GM21717 (cell line): ENCODE measurements around the gene ZBTB47.

Experiments
- ATAC-seq: cut with Tn5 transposase; IDR thresholded peaks from one replicate; pipeline ENCODE4 v1.9.1; 2021; ENCODE audit warnings: mild to moderate bottlenecking, moderate library complexity; ENCODE audit not compliant: unreplicated experiment

The ZBTB47 gene

DNA sequence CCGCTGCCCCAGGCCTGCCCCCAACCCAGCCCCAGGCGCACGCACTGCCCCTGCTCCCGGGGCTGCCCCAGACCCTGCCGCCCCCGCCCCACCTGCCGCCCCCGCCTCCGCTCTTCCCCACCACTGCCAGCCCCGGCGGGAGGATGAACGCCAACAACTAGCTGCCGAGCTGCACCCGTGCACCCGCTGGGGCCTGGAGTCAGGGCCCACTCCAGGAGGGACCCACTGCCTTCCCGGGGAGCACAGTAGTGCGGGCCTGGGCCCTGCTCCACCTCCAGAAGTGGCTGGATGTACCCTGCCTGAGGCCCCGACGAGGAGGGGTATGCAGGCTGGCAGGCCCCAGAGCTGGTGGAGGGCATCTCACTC is 10.9 kb downstream of the ZBTB47 start:
- ATAC-seq, result no peak

DNA sequence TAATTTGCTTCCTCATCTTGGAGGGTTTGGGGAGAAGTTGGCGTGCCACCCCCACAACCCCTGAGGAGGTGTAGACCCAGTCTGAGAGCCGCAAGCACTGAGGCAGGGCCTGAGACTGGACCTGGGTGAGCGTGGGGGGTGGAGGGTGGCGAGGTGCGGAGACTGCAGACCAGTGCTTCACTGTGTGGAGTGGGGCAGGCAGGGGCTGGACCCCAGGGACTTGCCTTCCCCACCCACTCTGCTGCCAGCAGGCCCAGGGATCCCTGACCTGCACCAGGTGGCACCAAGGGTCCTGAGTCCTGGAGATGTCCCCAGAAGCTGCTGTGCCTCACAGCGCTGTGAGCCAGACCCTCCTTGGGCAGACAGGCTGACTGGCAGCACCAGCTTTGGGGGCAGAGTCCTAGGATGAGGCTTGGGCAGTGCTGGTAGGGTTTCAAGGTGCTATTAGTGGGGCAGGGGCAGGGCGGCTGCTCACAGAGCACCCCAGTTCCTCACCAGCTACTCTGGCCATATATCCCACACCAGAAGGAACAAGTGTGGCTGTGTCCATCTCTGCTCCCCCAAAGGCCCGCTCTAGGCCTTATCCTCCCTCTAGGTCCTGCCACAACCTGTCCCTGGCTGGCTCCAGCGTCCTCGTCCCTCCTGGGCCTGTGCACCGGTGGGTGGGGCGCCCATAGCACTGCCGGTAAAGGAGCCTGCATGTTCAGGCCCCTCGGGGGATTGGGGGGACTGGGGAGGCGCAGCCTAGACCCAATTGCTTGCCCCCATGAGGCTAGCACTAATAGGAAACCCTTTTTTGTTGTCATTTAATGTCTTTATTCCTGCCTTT is 11.8 kb downstream of the ZBTB47 start:
- ATAC-seq, result no peak

DNA sequence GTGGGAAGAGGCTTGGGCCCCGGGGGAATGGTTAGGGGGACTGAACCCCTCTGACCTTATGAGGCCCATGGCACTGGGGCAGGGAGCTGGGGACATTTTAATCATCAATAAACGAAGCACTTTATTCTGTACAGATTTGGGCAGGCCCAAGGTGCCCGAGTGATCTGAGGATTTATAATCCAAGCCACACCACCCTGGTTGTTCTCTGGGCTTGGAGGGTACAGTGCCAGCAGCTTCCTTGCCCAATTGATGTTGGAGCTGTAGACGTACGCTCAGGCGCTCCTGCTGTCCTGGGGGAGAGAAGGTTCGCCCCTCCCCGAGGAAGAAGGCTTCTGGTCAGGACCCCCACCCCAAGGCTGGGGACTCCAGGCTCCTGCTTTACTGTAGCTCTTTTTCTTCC is 12.5 kb downstream of the ZBTB47 start:
- no peak for ATAC-seq

DNA sequence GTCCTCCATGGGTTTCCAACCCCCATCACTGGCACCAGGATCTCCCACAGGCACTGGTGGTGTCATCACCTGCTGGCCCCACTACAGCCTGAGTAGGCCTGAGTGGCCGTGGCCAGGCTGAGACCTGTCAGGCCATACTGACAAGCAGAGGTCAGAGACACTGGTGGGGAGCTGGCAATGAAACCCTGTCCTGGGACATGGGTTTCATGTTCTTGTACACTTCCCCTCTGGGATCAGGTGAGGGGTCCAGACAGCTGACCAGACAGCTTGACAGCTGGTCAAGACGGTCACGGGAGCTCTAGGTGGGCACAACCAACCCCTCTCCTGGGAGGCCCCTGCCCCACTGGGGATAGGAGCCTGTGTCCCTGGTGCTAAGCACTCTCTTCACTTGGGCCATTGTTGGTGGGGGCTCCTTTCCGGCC is 13.1 kb downstream of the ZBTB47 start:
- no peak for ATAC-seq

DNA sequence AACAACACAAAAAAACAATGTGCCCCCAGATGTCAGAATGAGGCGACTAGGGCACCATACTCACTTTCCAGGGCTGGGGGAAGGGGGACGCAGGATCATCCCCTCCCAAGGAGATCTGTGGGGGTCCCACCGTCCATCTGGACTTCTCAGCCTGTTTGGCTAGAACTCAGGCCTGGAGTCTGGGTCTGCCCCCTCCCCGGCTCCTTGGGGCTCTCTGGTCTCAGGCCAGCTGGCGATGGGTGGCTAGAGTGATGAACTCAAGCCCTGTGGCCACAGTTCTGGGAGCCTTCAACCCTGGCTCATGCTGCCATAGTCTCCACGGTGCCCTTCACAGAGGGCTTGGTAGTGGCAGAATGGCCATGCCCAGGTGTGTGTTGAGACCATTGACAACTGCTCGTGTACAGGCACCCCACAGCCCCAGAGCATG is 13.6 kb downstream of the ZBTB47 start:
- ATAC-seq, result no peak

DNA sequence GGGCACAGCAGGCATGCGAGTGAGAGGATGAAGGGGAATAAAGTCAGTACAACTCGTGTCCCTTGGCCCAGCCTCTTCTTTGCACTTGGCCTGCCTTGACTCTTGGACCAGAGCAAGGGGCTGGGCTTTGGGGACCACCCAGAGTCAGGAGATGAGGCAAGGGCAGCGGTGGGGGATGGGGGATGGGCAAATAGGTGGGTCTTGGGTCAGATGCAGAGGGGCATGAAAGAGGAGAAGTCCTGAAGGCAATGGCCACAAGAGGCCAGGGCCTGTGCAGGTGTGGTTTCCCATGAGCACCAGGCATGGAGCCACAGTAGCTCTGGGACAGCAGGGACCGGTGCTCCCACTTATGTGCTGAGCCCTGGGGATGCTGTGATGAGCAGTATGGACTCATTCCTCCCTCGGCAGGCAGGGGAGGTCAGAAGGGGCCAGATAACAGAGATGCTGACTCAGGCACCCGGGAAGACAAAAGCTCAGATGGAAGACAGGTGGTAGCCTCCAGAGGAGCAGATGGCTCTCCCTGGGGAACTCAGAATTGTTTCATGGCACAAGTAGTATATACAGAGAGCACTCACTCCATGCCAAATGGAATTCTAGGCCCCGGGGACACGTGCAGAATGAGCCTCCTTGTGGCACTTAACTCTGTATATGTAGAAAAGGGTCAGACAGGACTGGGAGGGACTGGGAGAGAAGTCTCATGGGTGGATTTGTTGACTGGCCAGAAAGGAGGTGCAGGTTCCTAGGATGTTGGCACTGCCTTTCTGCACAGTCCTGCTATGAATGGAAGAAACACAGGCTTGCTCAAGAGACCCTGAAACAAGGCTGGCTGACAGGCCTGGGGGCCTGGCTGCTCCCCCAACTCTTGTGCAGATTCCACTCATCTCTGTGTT is 14.3 kb downstream of the ZBTB47 start:
- ATAC-seq, result no peak

DNA sequence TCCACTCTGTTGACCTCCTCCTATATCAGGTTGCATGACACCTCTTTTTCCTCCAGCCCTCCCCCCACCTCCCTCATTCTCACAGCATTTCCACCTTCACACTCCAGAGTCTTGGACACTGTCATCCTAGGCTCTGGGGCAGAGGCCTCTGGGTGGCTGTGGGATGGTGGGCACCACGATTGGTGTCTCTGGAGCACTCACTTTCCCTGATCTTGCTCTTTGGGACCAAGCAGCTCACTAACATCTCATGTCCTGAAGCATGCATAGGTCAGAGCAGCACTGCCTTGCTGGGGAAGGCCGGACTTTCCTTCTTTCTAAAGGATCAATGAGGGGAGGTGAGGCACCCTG is 14.9 kb downstream of the ZBTB47 start:
- no peak for ATAC-seq

DNA sequence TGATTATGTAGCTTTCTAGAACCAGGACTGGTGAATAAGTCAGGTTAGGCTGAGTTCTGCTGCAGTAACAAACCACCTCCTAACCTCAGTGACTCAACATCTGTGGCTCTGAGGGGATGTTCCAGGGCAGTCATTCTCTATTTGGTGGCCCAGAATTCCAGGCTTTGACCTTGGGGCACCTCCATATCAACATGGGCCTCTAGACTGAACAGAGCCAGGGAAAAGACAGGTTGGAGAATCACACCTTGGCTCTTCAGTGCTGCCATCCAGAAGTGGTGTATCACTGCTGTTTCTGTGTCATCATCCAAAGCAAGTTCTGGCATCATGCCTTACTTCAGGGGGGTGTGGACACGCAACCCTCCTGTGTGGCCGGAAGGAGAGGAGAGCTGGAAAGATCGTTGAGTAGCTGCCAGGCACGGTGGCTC is 15.3 kb downstream of the ZBTB47 start:
- no peak for ATAC-seq

DNA sequence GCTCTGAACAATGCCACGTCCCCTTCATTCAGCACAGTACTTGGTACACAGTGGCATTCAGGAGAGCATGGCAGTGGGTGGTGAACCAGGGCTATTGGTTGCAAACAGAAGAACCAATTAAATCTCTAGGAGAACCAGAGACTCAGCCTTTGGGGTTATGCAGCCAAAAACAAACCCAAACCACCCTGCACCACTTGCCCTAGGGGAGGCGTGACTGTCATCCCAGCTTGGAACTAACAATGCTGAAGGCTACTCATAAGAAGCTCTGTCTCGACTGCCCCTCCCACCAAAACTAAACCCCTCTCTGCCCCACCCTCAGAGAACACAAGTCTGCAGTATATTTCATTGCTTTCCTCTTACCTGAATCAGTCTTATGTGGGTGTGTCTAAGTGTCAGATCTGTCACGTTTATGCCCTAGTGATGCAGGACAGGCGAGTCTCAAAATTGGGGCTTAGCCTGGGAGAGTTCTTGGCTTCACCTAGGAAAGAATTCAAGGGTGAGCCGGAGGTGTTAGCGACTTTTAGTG is 16.6 kb downstream of the ZBTB47 start:
- no peak for ATAC-seq

DNA sequence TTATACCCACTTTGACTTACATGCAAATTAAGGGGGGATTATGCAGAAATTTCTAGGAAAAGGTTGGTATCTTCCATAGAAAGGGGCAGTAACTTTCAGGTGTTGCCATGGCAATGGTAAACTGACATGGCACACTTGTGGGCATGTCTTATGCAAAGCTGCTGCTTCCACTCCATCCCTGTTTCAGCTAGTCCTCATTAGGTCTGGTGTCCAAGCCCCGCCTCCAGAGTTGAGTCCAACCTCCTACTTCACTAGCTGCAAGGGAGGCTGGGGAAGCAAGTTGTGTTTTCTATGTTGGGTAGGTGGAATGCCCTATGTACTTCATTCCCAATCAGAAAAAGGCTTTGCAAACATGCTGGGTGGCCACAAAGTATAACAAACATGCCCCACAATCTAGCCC is 17.2 kb downstream of the ZBTB47 start:
- no peak for ATAC-seq

DNA sequence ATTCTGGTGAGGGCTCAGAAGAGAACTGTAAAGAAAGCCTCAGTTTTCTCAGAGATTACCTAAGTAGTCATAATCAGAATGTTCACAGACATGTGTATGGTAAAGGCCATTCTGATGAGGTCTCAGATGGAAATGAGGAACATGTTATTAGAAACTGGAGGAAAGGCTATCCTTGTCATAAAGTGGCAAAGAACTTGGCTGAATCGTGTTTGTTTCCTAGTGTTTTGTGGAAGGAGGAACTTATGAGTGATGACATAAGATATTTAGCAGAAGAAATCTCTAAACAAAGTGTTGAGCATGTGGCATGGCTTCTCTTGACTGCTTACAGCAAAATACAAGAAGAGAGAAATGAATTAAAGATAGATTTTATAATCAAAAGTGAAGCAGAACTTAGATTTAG is 19.0 kb downstream of the ZBTB47 start:
- ATAC-seq, result no peak

DNA sequence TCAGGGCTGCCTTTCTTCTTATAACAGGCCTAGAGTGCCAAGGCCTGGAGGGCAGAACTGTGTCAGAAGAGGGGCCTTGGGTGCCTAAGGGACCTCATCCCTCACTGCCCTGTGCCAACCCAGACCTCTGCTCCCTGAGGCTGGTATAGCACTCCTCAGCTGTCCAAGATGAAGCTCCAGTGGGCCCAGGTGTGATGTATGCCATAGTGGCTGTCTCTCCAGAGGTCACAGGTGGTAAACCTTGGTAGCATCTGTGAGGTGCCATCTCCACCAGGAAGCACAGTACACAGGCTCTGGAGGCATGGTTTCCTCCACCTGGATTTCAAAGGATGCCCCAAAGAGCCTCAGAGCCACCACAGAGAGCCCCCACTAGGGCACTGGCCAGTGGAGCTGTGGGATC is 19.6 kb downstream of the ZBTB47 start:
- ATAC-seq, result no peak

DNA sequence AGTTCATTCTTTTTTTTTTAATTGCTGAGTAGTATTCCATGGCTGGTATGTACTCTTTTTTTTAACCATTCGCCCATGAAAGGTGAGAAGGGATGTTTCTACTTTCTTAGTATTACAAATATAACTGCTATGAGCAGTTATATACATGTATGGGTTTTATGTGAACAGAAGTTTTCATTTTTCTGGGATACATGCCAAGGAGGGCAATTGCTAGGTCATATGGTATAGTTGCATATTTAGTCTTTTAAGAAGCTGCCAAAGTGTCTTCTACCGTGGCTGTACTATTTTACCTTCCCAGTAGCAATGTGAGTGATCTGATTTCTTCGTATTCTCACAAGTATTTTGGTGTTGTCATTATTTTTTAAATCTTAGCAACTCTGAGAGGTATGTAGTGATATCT is 20.6 kb downstream of the ZBTB47 start:
- ATAC-seq, result no peak

DNA sequence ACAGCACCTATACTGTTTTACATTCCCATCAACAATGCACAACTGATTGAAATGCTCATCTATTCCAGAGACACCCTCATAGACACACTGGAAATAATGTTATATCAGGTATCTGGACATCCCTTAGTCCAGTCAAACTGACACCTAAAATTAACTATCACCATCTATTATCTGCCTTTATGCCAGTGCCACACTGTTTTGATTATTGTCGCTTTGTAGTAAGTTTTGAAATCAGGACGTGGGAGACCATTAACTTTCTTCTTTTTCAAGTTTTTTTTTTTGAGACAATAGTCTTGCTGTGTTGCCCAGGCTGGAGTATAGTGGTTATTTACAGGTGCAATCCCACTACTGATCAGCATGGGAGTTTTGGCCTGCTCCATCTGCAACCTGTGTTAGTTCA is 22.4 kb downstream of the ZBTB47 start:
- no peak for ATAC-seq

DNA sequence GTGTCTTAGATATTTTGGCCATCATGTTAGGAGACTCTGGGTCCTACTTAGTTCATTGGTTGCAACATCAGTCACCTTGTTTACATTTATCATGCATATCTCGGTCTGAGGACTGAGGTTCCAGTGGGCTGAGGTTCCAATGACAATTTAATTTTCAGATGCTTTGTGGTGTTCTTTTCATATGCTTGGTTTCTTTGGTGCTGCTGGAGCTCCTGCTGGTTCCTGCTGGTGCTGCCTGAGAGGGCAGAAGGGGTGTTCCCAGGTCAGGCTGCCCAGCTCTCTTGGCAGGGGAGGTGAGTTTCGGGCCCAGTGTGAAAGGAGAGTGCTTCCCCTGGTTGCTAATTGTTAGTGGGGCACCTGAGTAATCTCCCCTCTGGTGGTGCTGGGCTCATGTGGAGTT is 24.9 kb downstream of the ZBTB47 start:
- ATAC-seq, result no peak

DNA sequence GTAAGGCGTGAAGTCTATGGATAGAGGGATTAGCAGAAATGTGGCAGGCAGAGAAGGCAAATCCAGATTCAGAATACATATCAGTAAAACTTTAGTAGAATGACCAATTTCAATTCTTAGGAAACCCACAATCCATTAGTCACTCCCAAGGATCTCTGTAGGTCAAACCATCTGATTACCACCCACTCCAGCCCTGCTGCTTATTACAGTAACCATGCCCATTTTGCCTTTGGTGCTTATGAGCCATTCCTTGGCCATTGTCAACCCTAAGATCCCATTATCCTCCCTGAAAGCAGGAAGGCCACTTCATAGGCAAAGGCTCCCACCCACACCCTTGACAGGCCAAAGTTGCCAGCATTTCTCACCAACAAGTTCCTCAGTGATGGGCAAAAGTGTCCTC is 26.8 kb downstream of the ZBTB47 start:
- no peak for ATAC-seq

DNA sequence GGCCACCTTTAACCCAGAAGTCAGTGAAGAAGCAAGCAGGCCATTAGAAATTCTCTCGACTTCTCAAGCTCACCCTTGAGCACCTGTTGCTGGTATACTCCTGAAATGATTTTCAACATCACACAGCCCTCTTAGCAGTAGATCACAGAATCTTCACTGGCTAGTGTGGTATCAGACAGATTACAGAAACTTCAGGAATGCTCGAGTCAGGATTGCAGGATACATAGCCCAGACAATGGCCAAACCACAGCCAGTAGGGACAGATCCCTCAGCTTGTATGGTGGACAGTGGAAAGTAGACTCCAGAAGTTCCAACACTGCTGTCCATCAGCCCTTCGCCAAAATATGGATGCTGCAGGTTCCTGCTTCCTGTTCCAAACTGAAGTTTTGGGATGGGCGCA is 27.3 kb downstream of the ZBTB47 start:
- ATAC-seq, result no peak

DNA sequence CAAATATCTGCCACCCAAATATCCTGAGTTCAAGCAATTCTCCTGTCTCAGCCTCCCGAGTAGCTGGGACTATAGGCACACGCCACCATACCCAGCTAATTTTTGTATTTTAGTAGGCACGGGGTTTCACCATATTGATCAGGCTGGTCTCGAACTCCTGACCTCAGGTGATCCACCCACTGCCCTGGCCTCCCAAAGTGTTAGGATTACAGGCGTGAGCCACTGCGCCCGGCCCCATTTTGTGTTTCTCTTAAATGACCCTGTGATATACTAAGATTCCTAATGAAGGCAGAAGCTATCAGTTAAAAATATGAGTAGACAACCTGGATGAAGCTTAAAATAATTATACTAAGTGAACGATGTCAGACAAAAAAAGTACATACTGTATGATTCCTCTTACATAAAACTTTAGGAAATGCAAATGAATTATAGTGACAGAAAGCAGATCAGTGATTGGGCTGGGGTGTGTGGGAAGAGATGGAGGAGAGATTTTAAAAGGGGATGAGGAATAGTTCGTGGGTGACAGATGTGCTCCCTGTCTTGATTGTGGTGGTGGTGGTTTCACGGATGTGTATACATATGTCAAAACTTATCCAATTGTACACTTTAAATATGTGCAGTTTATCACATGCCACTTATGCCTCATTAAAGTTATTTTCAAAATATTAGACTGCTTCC is 28.0 kb downstream of the ZBTB47 start:
- ATAC-seq, result no peak

DNA sequence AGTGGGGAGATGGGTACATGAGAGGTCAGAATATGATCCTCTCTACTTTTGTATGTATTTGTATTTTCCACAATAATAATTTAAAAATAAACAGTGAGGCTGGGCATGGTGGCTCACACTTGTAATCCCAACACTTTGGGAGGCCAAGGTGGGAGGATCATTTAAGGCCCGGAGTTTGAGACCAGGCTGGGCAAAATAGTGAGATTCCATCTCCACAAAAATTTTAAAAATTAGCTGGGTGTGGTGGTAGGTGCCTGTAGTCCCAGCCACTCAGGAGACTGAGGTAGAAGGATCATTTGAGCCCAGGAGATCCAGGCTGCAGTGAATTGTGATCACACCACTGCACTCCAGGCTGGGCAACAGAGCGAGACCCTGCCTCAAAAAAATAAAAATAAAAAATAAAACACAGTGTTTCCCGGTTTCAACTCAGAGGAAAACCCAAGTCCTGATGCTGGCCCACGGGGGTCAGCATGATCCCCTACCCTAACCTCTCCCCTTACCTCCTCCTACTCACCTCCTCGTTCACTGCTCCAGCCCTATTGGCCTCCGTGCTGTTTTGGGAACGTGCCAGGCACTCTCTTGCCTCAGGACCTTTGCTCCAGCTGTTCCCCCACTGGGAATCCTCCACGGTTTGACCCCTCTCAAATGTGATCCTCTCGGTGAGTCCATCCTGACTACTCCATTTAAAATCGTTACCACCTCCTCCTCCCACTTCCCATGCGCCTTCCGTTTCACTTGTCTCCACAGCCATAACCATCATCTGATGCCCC is 29.0 kb downstream of the ZBTB47 start:
- no peak for ATAC-seq

DNA sequence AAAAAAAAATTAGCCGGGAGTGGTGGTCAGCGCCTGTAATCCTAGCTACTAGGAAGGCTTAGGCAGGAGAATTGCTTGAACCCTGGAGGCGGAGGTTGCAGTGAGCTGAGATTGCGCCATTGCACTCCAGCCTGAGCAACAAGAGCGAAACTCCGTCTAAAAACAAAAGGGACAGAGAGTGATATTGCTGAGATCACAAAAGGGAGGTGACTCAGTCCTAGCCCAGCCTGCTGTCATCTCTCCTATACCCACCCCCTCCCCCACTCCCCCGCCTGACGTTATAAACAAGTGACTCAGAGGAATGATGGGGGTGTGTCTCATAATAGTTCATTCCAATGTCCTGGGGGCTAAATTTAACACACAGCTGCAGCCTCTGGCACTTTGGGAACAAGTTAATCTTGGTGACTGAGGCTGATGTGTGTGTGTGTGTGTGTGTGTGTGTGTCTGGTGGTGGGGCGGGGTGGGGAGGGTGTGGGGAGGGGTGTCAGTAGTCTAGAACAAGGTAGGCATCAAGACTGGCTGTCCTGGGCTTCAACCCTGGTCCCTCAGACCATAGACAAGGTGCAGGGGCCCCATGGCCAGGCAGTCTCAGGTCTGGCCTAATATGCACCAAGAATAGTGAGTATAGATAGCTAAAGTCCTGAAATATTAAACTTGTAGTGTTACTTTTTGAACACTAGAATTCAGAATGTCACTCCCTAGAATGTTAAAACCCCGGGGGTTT is 30.5 kb downstream of the ZBTB47 start:
- no peak for ATAC-seq
